ENCODE data around the gene LRMDA. TPM values are rescaled to one million over a fixed set of nuclear protein-coding genes. Genes with fewer than 3 reads are reported as not detected.

The LRMDA gene
- total RNA-seq, 4 donors from 2014 or later, result 1.4 to 23.1 (median 3.6) TPM

DNA sequence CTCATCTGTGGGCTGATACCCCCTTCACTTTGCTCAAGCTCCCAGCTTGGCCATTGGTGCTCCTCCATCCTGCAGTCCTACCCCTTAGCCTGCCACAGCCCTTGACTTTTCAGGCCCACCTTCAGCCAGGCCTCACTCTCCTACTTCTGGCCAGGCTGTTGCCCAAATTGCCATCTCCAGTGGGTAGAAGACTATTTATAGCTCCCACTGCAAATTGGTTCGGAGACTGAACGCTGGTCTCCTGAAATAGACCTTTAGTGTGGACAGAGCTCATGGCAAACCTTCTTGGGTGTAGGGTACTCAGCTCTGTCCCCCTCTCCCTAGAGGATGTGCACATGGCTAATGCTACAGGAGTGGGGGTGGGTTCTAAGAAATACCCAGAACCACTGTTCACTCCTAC lies 697.8 kb downstream of the LRMDA start:
- no peaks in the 10 kb centered on the region for H3K9me3 ChIP-seq
- H3K4me1 ChIP-seq, result no peaks in the 10 kb centered on the region
- H3K4me3 ChIP-seq, result no peak overlapping the region
- no peak for TF ChIP-seq POLR2A (IDR thresholded peaks at IDR 0.05)
- TF ChIP-seq, protein P1, sequence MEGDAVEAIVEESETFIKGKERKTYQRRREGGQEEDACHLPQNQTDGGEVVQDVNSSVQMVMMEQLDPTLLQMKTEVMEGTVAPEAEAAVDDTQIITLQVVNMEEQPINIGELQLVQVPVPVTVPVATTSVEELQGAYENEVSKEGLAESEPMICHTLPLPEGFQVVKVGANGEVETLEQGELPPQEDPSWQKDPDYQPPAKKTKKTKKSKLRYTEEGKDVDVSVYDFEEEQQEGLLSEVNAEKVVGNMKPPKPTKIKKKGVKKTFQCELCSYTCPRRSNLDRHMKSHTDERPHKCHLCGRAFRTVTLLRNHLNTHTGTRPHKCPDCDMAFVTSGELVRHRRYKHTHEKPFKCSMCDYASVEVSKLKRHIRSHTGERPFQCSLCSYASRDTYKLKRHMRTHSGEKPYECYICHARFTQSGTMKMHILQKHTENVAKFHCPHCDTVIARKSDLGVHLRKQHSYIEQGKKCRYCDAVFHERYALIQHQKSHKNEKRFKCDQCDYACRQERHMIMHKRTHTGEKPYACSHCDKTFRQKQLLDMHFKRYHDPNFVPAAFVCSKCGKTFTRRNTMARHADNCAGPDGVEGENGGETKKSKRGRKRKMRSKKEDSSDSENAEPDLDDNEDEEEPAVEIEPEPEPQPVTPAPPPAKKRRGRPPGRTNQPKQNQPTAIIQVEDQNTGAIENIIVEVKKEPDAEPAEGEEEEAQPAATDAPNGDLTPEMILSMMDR (IDR thresholded peaks at IDR 0.05), result no peak
- no peaks in the 10 kb centered on the region for H3K36me3 ChIP-seq
- H3K27ac ChIP-seq, result no peak overlapping the region
- H3K27me3 ChIP-seq, result no peaks in the 10 kb centered on the region
- no peak for DNase-seq

DNA sequence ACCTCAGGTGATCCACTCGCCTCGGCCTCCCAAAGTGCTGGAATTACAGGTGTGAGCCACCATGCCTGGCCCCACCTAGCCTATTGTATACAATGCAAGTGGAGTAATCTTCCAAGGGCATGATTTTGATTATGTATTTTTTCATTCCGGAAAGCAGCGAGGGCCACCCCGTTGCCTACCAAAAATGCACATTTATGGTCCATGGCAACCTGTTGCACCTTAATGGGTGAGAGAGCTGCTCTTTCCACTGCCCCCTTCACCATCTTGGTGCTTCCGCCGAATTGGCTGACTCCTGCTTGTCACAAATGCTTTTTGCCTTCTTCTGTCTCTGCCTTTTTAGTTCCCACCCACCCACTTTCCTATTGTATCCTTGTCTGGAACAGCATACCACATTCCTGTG lies 699.5 kb downstream of the LRMDA start:
- Histone ChIP-seq H3K27me3 (no peaks in the 10 kb centered on the region), H3K27ac (no peak overlapping the region), H3K4me1 (no peaks in the 10 kb centered on the region), H3K9me3 (no peaks in the 10 kb centered on the region), H3K4me3 (no peak overlapping the region), H3K36me3 (no peaks in the 10 kb centered on the region)
- TF ChIP-seq, protein P1 (IDR thresholded peaks at IDR 0.05), result no peak
- no peak for TF ChIP-seq POLR2A (IDR thresholded peaks at IDR 0.05)
- DNase-seq, result no peak

DNA sequence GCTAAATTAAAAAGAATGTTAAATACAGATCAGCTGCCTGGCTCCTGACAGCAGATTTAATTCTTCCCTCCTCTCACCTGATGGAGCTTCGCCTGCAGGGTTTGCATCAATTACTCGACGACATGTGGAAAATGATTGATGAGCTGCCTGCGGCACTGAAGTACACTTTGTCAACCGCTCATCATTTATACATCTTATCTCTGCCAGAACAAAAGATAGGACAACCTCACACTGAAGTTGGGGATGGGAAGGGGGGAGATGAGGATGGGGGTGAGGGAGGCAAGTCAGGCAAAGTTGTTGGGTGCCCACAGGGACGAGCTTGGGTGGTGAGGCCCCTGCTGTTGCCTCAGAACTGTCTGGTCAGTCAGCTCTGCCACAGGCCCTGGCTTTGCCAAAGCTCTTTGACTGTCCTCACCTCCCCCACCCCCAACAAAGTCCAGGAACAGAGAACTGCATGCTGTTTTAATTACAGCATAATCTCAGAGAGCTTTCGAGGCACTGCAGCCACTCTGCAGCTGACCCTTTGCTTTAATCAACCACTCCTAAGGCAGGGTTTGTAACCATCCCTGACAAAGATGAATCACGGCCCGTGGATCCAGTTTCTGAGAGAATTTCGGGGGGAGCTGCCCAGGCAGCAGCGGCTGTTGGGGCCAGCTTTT lies 702.3 kb downstream of the LRMDA start:
- no peak for DNase-seq
- TF ChIP-seq POLR2A (IDR thresholded peaks at IDR 0.05), result no peak

DNA sequence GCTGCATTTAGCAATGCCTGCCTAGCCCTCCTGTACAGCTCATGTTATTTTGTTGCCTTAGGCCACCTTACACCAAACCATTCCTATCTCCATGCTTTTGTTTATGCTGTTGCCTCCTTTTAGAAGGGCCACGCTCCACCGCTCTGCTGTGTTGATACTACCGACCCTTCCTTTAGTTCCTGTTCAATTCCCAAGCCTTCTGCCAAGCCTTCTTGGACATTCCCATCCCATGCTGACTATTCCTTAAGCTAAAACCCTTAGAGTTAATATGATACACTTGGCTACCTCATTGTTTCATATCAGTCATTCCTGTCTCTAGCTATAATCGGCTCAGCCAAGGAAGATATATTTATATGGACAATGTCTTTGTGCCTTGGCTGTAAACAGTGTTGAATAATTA lies 705.5 kb downstream of the LRMDA start:
- no peak for DNase-seq
- no peaks in the 10 kb centered on the region for H3K27me3 ChIP-seq
- no peaks in the 10 kb centered on the region for H3K4me1 ChIP-seq
- no peaks in the 10 kb centered on the region for H3K36me3 ChIP-seq
- H3K4me3 ChIP-seq, result no peak overlapping the region
- H3K27ac ChIP-seq, result no peak overlapping the region
- TF ChIP-seq, protein P1 (IDR thresholded peaks at IDR 0.05), result no peak
- TF ChIP-seq POLR2A (IDR thresholded peaks at IDR 0.05), result no peak
- no peaks in the 10 kb centered on the region for H3K9me3 ChIP-seq

More for the DNA sequence above, 702.3 kb downstream of the LRMDA start:
- H3K36me3 ChIP-seq, result no peaks in the 10 kb centered on the region
- H3K4me3 ChIP-seq, result no peak overlapping the region
- H3K27ac ChIP-seq, result no peak overlapping the region
- no peaks in the 10 kb centered on the region for H3K27me3 ChIP-seq
- no peaks in the 10 kb centered on the region for H3K9me3 ChIP-seq
- no peaks in the 10 kb centered on the region for H3K4me1 ChIP-seq

DNA sequence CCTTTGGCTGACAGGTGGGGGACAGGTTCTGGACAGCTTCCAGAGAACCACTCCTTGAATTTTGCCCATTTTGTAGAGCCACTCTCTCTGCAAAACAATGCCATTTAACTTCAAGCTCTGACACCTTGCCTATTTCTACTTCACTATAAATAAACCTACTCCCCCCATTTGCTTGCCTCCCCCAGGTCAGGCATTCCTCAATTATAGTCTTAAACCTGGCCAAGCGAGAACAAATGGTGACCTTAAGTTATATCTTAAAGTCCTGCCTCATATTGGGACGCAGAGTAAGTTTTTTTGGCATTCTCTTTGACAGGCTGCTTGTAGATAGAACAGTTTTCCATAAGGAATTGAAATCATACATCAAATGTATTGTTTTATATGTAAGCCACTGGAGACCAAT lies 706.9 kb downstream of the LRMDA start:
- no peak for DNase-seq
- H3K4me1 ChIP-seq, result no peaks in the 10 kb centered on the region
- no peak overlapping the region for H3K4me3 ChIP-seq
- no peaks in the 10 kb centered on the region for H3K36me3 ChIP-seq
- no peaks in the 10 kb centered on the region for H3K9me3 ChIP-seq
- no peak for TF ChIP-seq POLR2A (IDR thresholded peaks at IDR 0.05)
- TF ChIP-seq, protein P1 (IDR thresholded peaks at IDR 0.05), result no peak
- H3K27me3 ChIP-seq, result no peaks in the 10 kb centered on the region
- H3K27ac ChIP-seq, result no peak overlapping the region

DNA sequence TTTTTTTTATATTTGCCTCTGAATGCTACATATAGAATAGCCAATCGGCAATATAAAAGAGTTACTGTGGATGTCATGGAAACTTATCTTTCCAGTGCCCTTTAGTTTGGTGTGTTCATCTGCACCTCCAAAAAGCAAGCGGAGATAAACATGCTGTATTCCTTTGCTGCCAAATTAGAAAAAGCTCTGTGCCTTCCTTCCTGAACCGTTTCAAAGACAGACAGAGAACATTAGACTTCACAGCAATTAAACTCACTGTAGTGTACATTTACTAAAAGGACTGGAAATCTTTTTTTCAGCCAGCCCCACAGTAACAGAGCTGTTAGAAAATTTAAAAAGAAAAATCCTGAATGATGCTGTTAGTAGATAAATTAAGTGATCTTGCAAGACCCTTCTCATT lies 707.5 kb downstream of the LRMDA start:
- no peak overlapping the region for H3K4me3 ChIP-seq
- H3K36me3 ChIP-seq, result no peaks in the 10 kb centered on the region
- no peaks in the 10 kb centered on the region for H3K27me3 ChIP-seq
- TF ChIP-seq, protein P1 (IDR thresholded peaks at IDR 0.05), result no peak
- no peak for TF ChIP-seq POLR2A (IDR thresholded peaks at IDR 0.05)
- H3K27ac ChIP-seq, result no peak overlapping the region
- no peaks in the 10 kb centered on the region for H3K4me1 ChIP-seq
- no peak for DNase-seq
- H3K9me3 ChIP-seq, result no peaks in the 10 kb centered on the region
